RWPE1 (cell line): ENCODE measurements around the gene SRGN.

ENCODE experiments used
- CTCF ChIA-PET: fragments of 350-600 bp; sonication (Branson Sonifier 250); formaldehyde crosslinking; extraction: SDS; loops from one replicate; lab custom pipeline; 2021; lab: Yijun Ruan, JAX
- POLR2A ChIA-PET: fragments of 400-600 bp; formaldehyde crosslinking; extraction: SDS; loops from one replicate; lab custom pipeline; 2020; ENCODE audit warnings: antibody characterized with exemption; ENCODE audit not compliant: low non-redundant PET; lab: Yijun Ruan, JAX
- DNase-seq: peaks from one replicate; pipeline ENCODE4 v3.0.0; 2012; ENCODE audit warnings: low spot score
- H3K27ac ChIP-seq: fragments of 450-650 bp; 2 replicates; pipeline ENCODE4 v1.5.1; 2017
- TF ChIP-seq, protein P1 (sequence below): fragments of 450-650 bp; conservative IDR thresholded peaks from 2 replicates; pipeline ENCODE4 v1.5.1; 2017; ENCODE audit warnings: low read depth, mild to moderate bottlenecking

SRGN gene

GRCh38 chr10:69045441-69046300, 42.2 kb upstream of the SRGN start:
- ChIA-PET CTCF (interaction anchor here (0.7 kb wide), 1 partner anchor 11 kb away, joined by 4 read pairs; no protein-coding TSS in a partner anchor), POLR2A (no interaction called here)
- peak; percentile 77 for DNase-seq

GRCh38 chr10:69047111-69047832, 40.6 kb upstream of the SRGN start:
- TF ChIP-seq, protein P1, sequence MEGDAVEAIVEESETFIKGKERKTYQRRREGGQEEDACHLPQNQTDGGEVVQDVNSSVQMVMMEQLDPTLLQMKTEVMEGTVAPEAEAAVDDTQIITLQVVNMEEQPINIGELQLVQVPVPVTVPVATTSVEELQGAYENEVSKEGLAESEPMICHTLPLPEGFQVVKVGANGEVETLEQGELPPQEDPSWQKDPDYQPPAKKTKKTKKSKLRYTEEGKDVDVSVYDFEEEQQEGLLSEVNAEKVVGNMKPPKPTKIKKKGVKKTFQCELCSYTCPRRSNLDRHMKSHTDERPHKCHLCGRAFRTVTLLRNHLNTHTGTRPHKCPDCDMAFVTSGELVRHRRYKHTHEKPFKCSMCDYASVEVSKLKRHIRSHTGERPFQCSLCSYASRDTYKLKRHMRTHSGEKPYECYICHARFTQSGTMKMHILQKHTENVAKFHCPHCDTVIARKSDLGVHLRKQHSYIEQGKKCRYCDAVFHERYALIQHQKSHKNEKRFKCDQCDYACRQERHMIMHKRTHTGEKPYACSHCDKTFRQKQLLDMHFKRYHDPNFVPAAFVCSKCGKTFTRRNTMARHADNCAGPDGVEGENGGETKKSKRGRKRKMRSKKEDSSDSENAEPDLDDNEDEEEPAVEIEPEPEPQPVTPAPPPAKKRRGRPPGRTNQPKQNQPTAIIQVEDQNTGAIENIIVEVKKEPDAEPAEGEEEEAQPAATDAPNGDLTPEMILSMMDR: no peak
- ChIA-PET POLR2A (interaction anchor here (0.6 kb wide), 1 partner anchor 12 kb away, joined by 8 read pairs; no protein-coding TSS in a partner anchor), CTCF (interaction anchor here (0.6 to 0.7 kb wide), 2 partner anchors 48 to 52 kb away, joined by 3 to 4 read pairs; no protein-coding TSS in a partner anchor)
- no peak for DNase-seq
- no peak overlapping the region for H3K27ac ChIP-seq

More at GRCh38 chr10:69045441-69046300, 42.2 kb upstream of the SRGN start:
- peak overlapping the region; percentile 87 for H3K27ac ChIP-seq
- TF ChIP-seq, protein P1: no peak

- H3K27ac ChIP-seq: no peak overlapping the region
- CTCF ChIA-PET: interaction anchor here (0.6 to 0.7 kb wide), 2 partner anchors 47 to 106 kb away, joined by 3 read pairs; no protein-coding TSS in a partner anchor
- no peak for DNase-seq
- TF ChIP-seq, protein P1: no peak
- POLR2A ChIA-PET: no interaction called here
These were observed 39.8 kb upstream of the SRGN start for GRCh38 chr10:69048103-69048502.

DNA sequence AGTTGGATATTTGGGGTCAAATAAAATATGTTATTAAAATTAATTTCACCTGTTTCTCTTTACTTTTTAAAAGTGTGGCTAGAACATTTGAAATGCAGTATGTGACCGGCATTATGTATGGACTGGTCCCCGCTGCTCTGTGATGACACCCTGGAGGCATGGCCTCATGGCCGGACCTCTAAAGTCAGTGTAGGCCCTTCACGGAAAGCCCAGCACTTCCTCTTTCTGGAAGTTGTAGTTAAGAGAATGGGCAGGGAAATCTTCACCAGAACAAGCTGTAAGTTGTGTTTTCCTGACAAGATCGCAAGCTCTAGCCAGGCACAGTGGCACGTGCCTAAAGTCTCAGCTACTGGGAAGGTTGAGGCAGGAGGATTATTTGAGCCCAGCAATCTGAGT, 38.3 kb upstream of the SRGN start:
- no peak for DNase-seq
- H3K27ac ChIP-seq: no peak overlapping the region
- CTCF ChIA-PET: interaction anchor here (0.6 kb wide), 1 partner anchor 64 kb away, joined by 3 read pairs; no protein-coding TSS in a partner anchor

DNA sequence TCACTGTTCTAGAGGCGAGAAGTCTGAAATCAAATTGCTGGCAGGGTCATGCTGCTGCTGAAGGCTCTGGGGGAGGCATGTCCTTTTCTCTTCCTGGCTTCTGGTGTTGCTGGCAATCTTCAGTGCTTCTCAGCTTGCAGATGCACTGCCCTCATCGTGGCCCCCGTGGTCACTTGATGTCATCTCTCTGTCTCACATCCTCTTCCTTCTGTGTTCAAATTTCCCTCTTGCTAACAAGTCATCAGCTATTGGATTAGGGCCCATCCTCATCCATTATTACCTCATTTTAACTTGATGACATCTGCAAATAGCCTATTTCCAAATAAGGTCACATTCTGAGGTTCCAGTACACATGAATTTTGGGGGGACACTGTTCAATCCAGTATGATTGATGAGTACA, 36.6 kb upstream of the SRGN start:
- ChIA-PET CTCF (no interaction called here), POLR2A (no interaction called here)
- TF ChIP-seq, protein P1: no peak
- DNase-seq: no peak
- no peak overlapping the region for H3K27ac ChIP-seq

More for the DNA sequence above, 38.3 kb upstream of the SRGN start:
- TF ChIP-seq, protein P1: no peak
- POLR2A ChIA-PET: no interaction called here
